CD4-positive, alpha-beta T cell (primary cell): Measurements from ENCODE around the gene AFAP1L1. TPM values are rescaled to one million over a fixed set of nuclear protein-coding genes. Genes with fewer than 3 reads are reported as not detected.

ENCODE experiments used
- ATAC-seq: fragments of 200-7000 bp; cut with Tn5 transposase; one replicate; pipeline ENCODE4 v1.10.0; 2022; ENCODE audit warnings: mild to moderate bottlenecking; ENCODE audit not compliant: poor library complexity
- CTCF ChIA-PET: fragments of 350-600 bp; sonication (Branson Sonifier 250); formaldehyde crosslinking; loops from one replicate; lab custom pipeline; 2021; ENCODE audit warnings: antibody characterized with exemption, inconsistent platforms; lab: Charles Lee
- POLR2A ChIA-PET: fragments of 350-600 bp; sonication (Branson Sonifier 250); formaldehyde crosslinking; loops from one replicate; lab custom pipeline; 2021; ENCODE audit warnings: antibody characterized with exemption, inconsistent platforms; lab: Charles Lee
- DNase-seq, 14 experiments: peaks; one replicate each; pipeline ENCODE4 v3.0.0-alpha.2; 2013 to 2020; ENCODE audit warnings: mixed read lengths in 2 of 14
- H3K27ac ChIP-seq, 2 donors: one replicate each; pipeline versions ENCODE4 v1.5.1 to v1.7.0; 2013; ENCODE audit warnings: low read length in 2 of 2, low read depth in 1 of 2, mild to moderate bottlenecking in 1 of 2
- H3K27me3 ChIP-seq, 2 experiments: 1 replicate in 1 of 2; 2 replicates in 1 of 2; pipeline versions ENCODE4 v1.6.1 to v1.7.0; 2013; ENCODE audit warnings: low read length in 2 of 2, control low read depth in 1 of 2, mild to moderate bottlenecking in 1 of 2, moderate library complexity in 1 of 2; ENCODE audit not compliant: insufficient read depth in 2 of 2, control insufficient read depth in 1 of 2
- H3K36me3 ChIP-seq: one replicate; pipeline ENCODE4 v1.6.1; 2013; ENCODE audit warnings: low read length, control low read depth; ENCODE audit not compliant: insufficient read depth
- H3K4me1 ChIP-seq: one replicate; pipeline ENCODE4 v1.6.1; 2013; ENCODE audit warnings: low read length, control low read depth; ENCODE audit not compliant: insufficient read depth
- H3K4me3 ChIP-seq: one replicate; pipeline ENCODE4 v1.5.1; 2013; ENCODE audit warnings: mild to moderate bottlenecking, low read length, moderate library complexity
- H3K9me3 ChIP-seq, 2 experiments: 1 replicate in 1 of 2; 2 replicates in 1 of 2; pipeline versions ENCODE4 v1.6.1 to v1.7.0; 2013; ENCODE audit warnings: low read length in 2 of 2, mild to moderate bottlenecking in 2 of 2, control low read depth in 1 of 2, moderate library complexity in 1 of 2; ENCODE audit not compliant: control insufficient read depth in 1 of 2, insufficient read depth in 1 of 2
- H3K27ac Mint-ChIP-seq: one replicate; pipeline ENCODE4 v1.8.0; 2020; ENCODE audit warnings: mixed read lengths
- H3K27me3 Mint-ChIP-seq: one replicate; pipeline ENCODE4 v1.8.0; 2021; ENCODE audit warnings: mixed read lengths
- H3K36me3 Mint-ChIP-seq: one replicate; pipeline ENCODE4 v1.8.0; 2021; ENCODE audit warnings: low read depth, mixed read lengths
- H3K4me1 Mint-ChIP-seq: one replicate; pipeline ENCODE4 v1.8.0; 2021; ENCODE audit warnings: low read depth, mixed read lengths
- H3K4me3 Mint-ChIP-seq: one replicate; pipeline ENCODE4 v1.8.0; 2020; ENCODE audit warnings: mild to moderate bottlenecking, mixed read lengths
- H3K9me3 Mint-ChIP-seq: one replicate; pipeline ENCODE4 v1.8.0; 2020; ENCODE audit warnings: mixed read lengths
- intact Hi-C, 2 experiments: fragments of 100-400 bp; cut with DNase I in 1 of 2; cut with micrococcal nuclease in 1 of 2; formaldehyde crosslinking; loops; one replicate each; pipeline versions ENCODE4 v1.15.1 to v1.9.0; 2023 to 2025; cut with DNase I, micrococcal nuclease
- total RNA-seq, 174 experiments: library from RNA in 2 of 174; stranded (reverse) in 2 of 174; gene quantifications; one replicate each; pipeline ENCODE4 v1.2.3 and lab custom pipeline; 2021 to 2026
- TF ChIP-seq, protein P1 (sequence below): fragments of 200-600 bp; IDR thresholded peaks from one replicate; pipeline ENCODE4 v1.8.0; 2022; ENCODE audit warnings: antibody characterized with exemption, mild to moderate bottlenecking

Gene AFAP1L1
- total RNA-seq, 2 experiments from 2014 or later = 0.47 to 0.56 TPM

- ChIA-PET POLR2A (interaction anchor here (0.8 to 8.0 kb wide), 2 partner anchors 9 to 12 kb away, joined by 3 to 194 read pairs; partner anchors contain the start of gene GRPEL2), CTCF (interaction anchor here (1.1 to 3.8 kb wide), 3 partner anchors 10 to 16 kb away, joined by 3 to 32 read pairs (median 21); partner anchors contain the start of gene GRPEL2)
- no peak overlapping the region for H3K27ac ChIP-seq
- no peak overlapping the region for H3K4me3 ChIP-seq
- ATAC-seq = no peak
- no peak overlapping the region for H3K4me3 Mint-ChIP-seq
- no peaks in the 10 kb centered on the region for H3K9me3 ChIP-seq
- TF ChIP-seq, protein P1, sequence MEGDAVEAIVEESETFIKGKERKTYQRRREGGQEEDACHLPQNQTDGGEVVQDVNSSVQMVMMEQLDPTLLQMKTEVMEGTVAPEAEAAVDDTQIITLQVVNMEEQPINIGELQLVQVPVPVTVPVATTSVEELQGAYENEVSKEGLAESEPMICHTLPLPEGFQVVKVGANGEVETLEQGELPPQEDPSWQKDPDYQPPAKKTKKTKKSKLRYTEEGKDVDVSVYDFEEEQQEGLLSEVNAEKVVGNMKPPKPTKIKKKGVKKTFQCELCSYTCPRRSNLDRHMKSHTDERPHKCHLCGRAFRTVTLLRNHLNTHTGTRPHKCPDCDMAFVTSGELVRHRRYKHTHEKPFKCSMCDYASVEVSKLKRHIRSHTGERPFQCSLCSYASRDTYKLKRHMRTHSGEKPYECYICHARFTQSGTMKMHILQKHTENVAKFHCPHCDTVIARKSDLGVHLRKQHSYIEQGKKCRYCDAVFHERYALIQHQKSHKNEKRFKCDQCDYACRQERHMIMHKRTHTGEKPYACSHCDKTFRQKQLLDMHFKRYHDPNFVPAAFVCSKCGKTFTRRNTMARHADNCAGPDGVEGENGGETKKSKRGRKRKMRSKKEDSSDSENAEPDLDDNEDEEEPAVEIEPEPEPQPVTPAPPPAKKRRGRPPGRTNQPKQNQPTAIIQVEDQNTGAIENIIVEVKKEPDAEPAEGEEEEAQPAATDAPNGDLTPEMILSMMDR = no peak
- no peaks in the 10 kb centered on the region for H3K27me3 Mint-ChIP-seq
- peaks cover 66% of the 10 kb centered on the region for H3K36me3 Mint-ChIP-seq
- H3K9me3 Mint-ChIP-seq = no peaks in the 10 kb centered on the region
- intact Hi-C loops = loop anchor here in 1 of 2 experiments (5.0 to 10.0 kb wide), 2 partner anchors 197 to 541 kb away; partner anchors contain the start of gene CSNK1A1
- H3K36me3 ChIP-seq = peaks cover 51% of the 10 kb centered on the region
- no peak for DNase-seq
- no peaks in the 10 kb centered on the region for H3K27me3 ChIP-seq
- peaks cover 78% of the 10 kb centered on the region for H3K4me1 Mint-ChIP-seq
- H3K4me1 ChIP-seq = peaks cover 48% of the 10 kb centered on the region
- H3K27ac Mint-ChIP-seq = peak overlapping the region; percentile 60
These were observed 84.0 kb downstream of the AFAP1L1 start for GRCh38 chr5:149355688-149356087.

- ChIA-PET POLR2A (interaction anchor here (0.8 to 8.0 kb wide), 3 partner anchors 10 to 16 kb away, joined by 3 to 194 read pairs (median 3); partner anchors contain the start of gene GRPEL2), CTCF (interaction anchor here (1.1 to 3.8 kb wide), 3 partner anchors 11 to 15 kb away, joined by 3 to 32 read pairs (median 21); partner anchors contain the start of gene GRPEL2)
- Histone ChIP-seq H3K36me3 (peaks cover 44% of the 10 kb centered on the region), H3K4me1 (peaks cover 49% of the 10 kb centered on the region), H3K27ac (no peak overlapping the region), H3K4me3 (no peak overlapping the region), H3K27me3 (no peaks in the 10 kb centered on the region), H3K9me3 (no peaks in the 10 kb centered on the region)
- intact Hi-C loops = loop anchor here in 1 of 2 experiments (5.0 to 10.0 kb wide), 2 partner anchors 196 to 542 kb away; partner anchors contain the start of gene CSNK1A1
- no peak for DNase-seq
- peaks cover 80% of the 10 kb centered on the region for H3K4me1 Mint-ChIP-seq
- H3K27me3 Mint-ChIP-seq = no peaks in the 10 kb centered on the region
- H3K36me3 Mint-ChIP-seq = peaks cover 62% of the 10 kb centered on the region
- TF ChIP-seq, protein P1 = no peak
- no peak for ATAC-seq
- peak overlapping the region; percentile 21 for H3K4me3 Mint-ChIP-seq
- H3K27ac Mint-ChIP-seq = peak overlapping the region; percentile 60
- H3K9me3 Mint-ChIP-seq = no peaks in the 10 kb centered on the region
These were observed 84.7 kb downstream of the AFAP1L1 start for GRCh38 chr5:149356391-149356790.

DNA sequence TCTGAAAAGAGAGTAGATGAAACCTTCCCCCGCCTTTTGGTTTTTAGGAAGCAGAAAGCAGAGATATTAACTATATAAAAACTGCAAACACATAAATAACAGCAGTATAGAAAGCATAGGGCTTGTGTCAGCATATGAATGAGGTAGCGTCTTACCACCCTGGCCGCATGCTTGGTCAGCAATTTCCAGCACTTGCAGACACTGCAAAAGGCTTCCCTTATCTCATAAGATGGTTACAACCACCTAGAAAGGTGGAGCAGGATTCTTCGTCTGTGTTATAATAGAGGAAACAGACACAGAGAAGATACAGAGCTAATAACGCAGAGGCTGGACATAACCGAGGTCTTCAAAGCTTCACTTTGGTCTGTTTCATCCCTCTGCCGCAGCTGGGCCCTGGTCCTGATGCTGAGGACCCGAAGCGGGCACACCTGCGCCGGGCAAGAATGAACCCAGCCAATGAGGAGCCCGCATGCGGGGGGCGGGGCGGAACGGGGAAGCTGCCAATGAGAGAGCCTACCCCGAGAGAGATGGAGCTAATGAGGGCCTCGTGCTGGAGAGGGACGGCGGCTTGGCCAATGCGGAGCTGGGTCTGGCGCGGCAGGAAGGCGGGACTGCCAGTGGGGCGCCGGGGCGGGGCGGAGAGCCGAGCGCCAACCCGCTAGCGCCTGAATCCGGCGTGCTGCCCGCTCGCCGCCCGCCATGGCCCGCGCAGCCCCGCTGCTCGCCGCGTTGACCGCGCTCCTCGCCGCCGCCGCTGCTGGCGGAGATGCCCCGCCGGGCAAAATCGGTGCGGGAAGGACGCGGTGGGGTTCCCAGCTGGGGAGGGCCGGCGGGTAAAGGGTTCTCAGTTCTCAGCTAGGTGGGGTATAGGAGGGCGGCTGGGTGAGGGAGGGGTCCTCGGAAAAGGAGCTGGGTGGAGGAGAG, 86.0 kb downstream of the AFAP1L1 start, which contains the start of gene PCYOX1L:
Gene PCYOX1L, plus strand, starts transcription at position 677 of the 924 bp plus-strand sequence. Its CDS starts 23 bp downstream, at position 700.
- Mint-ChIP-seq H3K4me1 (peaks cover 71% of the 10 kb centered on the region), H3K9me3 (no peaks in the 10 kb centered on the region), H3K27ac (peak within 1 kb of the TSS; percentile 91), H3K27me3 (no peaks in the 10 kb centered on the region), H3K4me3 (peak within 1 kb of the TSS; percentile 94), H3K36me3 (peaks cover 52% of the 10 kb centered on the region)
- peak; percentile 85 to 98 (median 96) for DNase-seq
- peak; percentile 96 for ATAC-seq
- Histone ChIP-seq H3K4me3 (peak within 1 kb of the TSS; percentile 67), H3K4me1 (peaks cover 47% of the 10 kb centered on the region), H3K36me3 (peaks cover 32% of the 10 kb centered on the region), H3K9me3 (no peaks in the 10 kb centered on the region), H3K27me3 (no peaks in the 10 kb centered on the region), H3K27ac (peak within 1 kb of the TSS; percentile 67 to 82)
- ChIA-PET POLR2A (interaction anchor here (0.6 to 8.0 kb wide), 15 partner anchors 10 to 975 kb away, joined by 3 to 194 read pairs (median 7); partner anchors contain the start of genes CSNK1A1, GRPEL2 and SLC26A2), CTCF (interaction anchor here (1.1 to 3.8 kb wide), 4 partner anchors 10 to 193 kb away, joined by 3 to 32 read pairs (median 12); partner anchors contain the start of genes CSNK1A1 and GRPEL2)
- TF ChIP-seq, protein P1 = no peak
- intact Hi-C loops = loop anchor here (1.0 to 10.0 kb wide), 4 partner anchors 9 to 543 kb away; partner anchors contain the start of genes GRPEL2 (in 2 of the 2) and CSNK1A1 (in 1 of the 2)
